T-helper 1 cell treated with Interleukin-12 subunit alpha and Interleukin-12 subunit beta and Interleukin-4 antibody, amounts not matched to agents 30 ng/mL and 1 ng/mL, for 36 hours (primary cell): ENCODE measurements around the gene RACK1. TPM values are rescaled to one million over a fixed set of nuclear protein-coding genes. Genes with fewer than 3 reads are reported as not detected.

Experiments used
- intact Hi-C: fragments of 100-400 bp; cut with micrococcal nuclease; formaldehyde crosslinking; loops from one replicate; pipeline ENCODE4 v1.15.1; 2024
- total RNA-seq: library from RNA; stranded (reverse); gene quantifications from 2 replicates; pipeline ENCODE4 v1.2.3, GENCODE V29; 2022

Gene RACK1
- total RNA-seq, 1 donor from 2014 or later, result 1,652 TPM

- intact Hi-C loops, result no loop called here
Measured at GRCh38 chr5:181234455-181235306, 9.0 kb downstream of the RACK1 start.

- intact Hi-C loops, result no loop called here
Measured at GRCh38 chr5:181233801-181234454, 9.8 kb downstream of the RACK1 start.

- intact Hi-C loops, result no loop called here
Measured at GRCh38 chr5:181233088-181233800, 10.5 kb downstream of the RACK1 start.

GRCh38 chr5:181232593-181232992, 11.1 kb downstream of the RACK1 start:
- intact Hi-C loops, result no loop called here

- intact Hi-C loops, result no loop called here
Measured at GRCh38 chr5:181231432-181231831, 12.3 kb downstream of the RACK1 start.

GRCh38 chr5:181230551-181230950, 13.2 kb downstream of the RACK1 start:
- intact Hi-C loops, result no loop called here

- intact Hi-C loops, result no loop called here
Measured at GRCh38 chr5:181229996-181230395, 13.7 kb downstream of the RACK1 start.

- intact Hi-C loops, result no loop called here
Measured at GRCh38 chr5:181224390-181225229, 19.1 kb downstream of the RACK1 start.

- intact Hi-C loops, result loop anchor here (1.0 to 2.0 kb wide), 9 partner anchors 19 to 1601 kb away; partner anchors contain the start of genes CANX, CNOT6, HNRNPH1 and RACK1
Measured at GRCh38 chr5:181223729-181224389, 19.8 kb downstream of the RACK1 start.

GRCh38 chr5:181223058-181223728, 20.5 kb downstream of the RACK1 start, which contains the start of gene TRIM41:
Gene TRIM41 (plus strand): TSS chr5:181223281. CDS start chr5:181224000, 719 bp downstream.
- intact Hi-C loops, result loop anchor here (1.0 to 2.0 kb wide), 9 partner anchors 20 to 1600 kb away; partner anchors contain the start of genes CANX, CNOT6, HNRNPH1 and RACK1

GRCh38 chr5:181222630-181223057, 21.1 kb downstream of the RACK1 start:
- intact Hi-C loops, result loop anchor here (1.0 to 2.0 kb wide), 12 partner anchors 15 to 1599 kb away; partner anchors contain the start of genes CANX, CNOT6, HNRNPH1 and RACK1

- intact Hi-C loops, result loop anchor here (1.0 to 2.0 kb wide), 4 partner anchors 15 to 1523 kb away; partner anchors contain the start of gene CANX
Measured at GRCh38 chr5:181221792-181222629, 21.7 kb downstream of the RACK1 start.

GRCh38 chr5:181221105-181221791, 22.5 kb downstream of the RACK1 start:
- intact Hi-C loops, result no loop called here

GRCh38 chr5:181220178-181220515, 23.6 kb downstream of the RACK1 start:
- intact Hi-C loops, result no loop called here

GRCh38 chr5:181219262-181220177, 24.2 kb downstream of the RACK1 start:
- intact Hi-C loops, result no loop called here

GRCh38 chr5:181218795-181219124, 24.9 kb downstream of the RACK1 start:
- intact Hi-C loops, result loop anchor here (1.0 kb wide), 3 partner anchors 11 to 45 kb away; partner anchors contain the start of gene TRIM52

GRCh38 chr5:181217803-181218062, 26.0 kb downstream of the RACK1 start:
- intact Hi-C loops, result loop anchor here (1.0 kb wide), 3 partner anchors 10 to 44 kb away; partner anchors contain the start of gene TRIM52
